HCT116 (cell line): ENCODE data around the gene NHLRC1. TPM values are rescaled to one million over a fixed set of nuclear protein-coding genes. Genes with fewer than 3 reads are reported as not detected.

Experiments
- ATAC-seq: fragments of 200-7000 bp; cut with Tn5 transposase; 2 replicates; pipeline ENCODE4 v1.9.1; 2020; ENCODE audit warnings: mild to moderate bottlenecking, moderate library complexity
- BruUV-seq: library from RNA; stranded (reverse); fragments of 400-500 nt; replicated peaks from 2 replicates; lab custom pipeline; 2021; lab: Mats Ljungman, UMichigan
- CTCF ChIA-PET: fragments of 300-600 bp; sonication (Branson Sonifier 250); formaldehyde crosslinking; loops from one replicate; lab custom pipeline; 2021; ENCODE audit warnings: antibody characterized with exemption; lab: Charles Lee
- POLR2A ChIA-PET: fragments of 300-600, 350-600 bp; sonication (Branson Sonifier 250); formaldehyde crosslinking; loops from one replicate; lab custom pipeline; 2021; ENCODE audit warnings: antibody characterized with exemption; lab: Charles Lee
- RAD21 ChIA-PET, 2 experiments: fragments of 300-600 bp; sonication (Branson Sonifier 250); formaldehyde crosslinking; loops; one replicate each; lab custom pipeline; 2023; ENCODE audit warnings: low total read pairs in 2 of 2; ENCODE audit not compliant: uncharacterized antibody in 2 of 2, unreplicated experiment in 2 of 2, low non-redundant PET in 1 of 2; lab: Charles Lee
- DNase-seq: peaks from one replicate; pipeline ENCODE4 v3.0.0-alpha.2; 2010; ENCODE audit warnings: low read depth, low spot score
- H2AFZ ChIP-seq: fragments of 200-600 bp; shearing (Covaris generic), sonication (generic); 2 replicates; pipeline ENCODE4 v1.6.1; 2017; ENCODE audit warnings: low read depth, mixed run types, mixed read lengths, antibody characterized with exemption, low read length; ENCODE audit not compliant: poor library complexity, severe bottlenecking
- H3K27ac ChIP-seq: 2 replicates; pipeline ENCODE4 v1.5.1; 2012; ENCODE audit warnings: low read depth, low read length
- H3K27me3 ChIP-seq: fragments of 200-600 bp; sonication (generic); 2 replicates; pipeline ENCODE4 v1.6.1; 2016; ENCODE audit warnings: mixed run types, low read length, mixed read lengths; ENCODE audit not compliant: insufficient read depth
- H3K36me3 ChIP-seq, 2 experiments: fragments of 200-500 bp in 1 of 2; fragments of 200-600 bp in 1 of 2; sonication (Bioruptor generic) in 1 of 2; sonication (generic) in 1 of 2; 2 replicates each; pipeline versions ENCODE4 v1.5.1 to v1.6.1; 2014 to 2016; ENCODE audit warnings: low read length in 2 of 2, inconsistent platforms in 1 of 2, mixed read lengths in 1 of 2, mixed run types in 1 of 2; ENCODE audit not compliant: insufficient read depth in 2 of 2, control insufficient read depth in 1 of 2
- H3K4me1 ChIP-seq, 2 experiments: fragments of 200-600 bp in 1 of 2; sonication (generic) in 1 of 2; 2 replicates each; pipeline versions ENCODE4 v1.5.1 to v1.6.1; 2012 to 2017; ENCODE audit warnings: low read length in 2 of 2, inconsistent platforms in 1 of 2, mild to moderate bottlenecking in 1 of 2, mixed read lengths in 1 of 2, mixed run types in 1 of 2, moderate library complexity in 1 of 2; ENCODE audit not compliant: insufficient read depth in 2 of 2, control insufficient read depth in 1 of 2
- H3K4me2 ChIP-seq: fragments of 200-600 bp; sonication (generic); 2 replicates; pipeline ENCODE4 v1.6.1; 2017; ENCODE audit warnings: mixed run types, low read length, mixed read lengths
- H3K4me3 ChIP-seq, 2 experiments: fragments of 200-600 bp in 1 of 2; sonication (generic) in 1 of 2; replicated peaks in 1 of 2; 2 replicates each; pipeline ENCODE4 v1.5.1; 2011 to 2016; ENCODE audit warnings: low read length in 2 of 2, control low read depth in 1 of 2, low read depth in 1 of 2, mild to moderate bottlenecking in 1 of 2, mixed read lengths in 1 of 2, mixed run types in 1 of 2
- H3K79me2 ChIP-seq: fragments of 200-600 bp; sonication (generic); 2 replicates; pipeline ENCODE4 v1.6.1; 2017; ENCODE audit warnings: mild to moderate bottlenecking, mixed run types, low read length, moderate library complexity, mixed read lengths; ENCODE audit not compliant: insufficient read depth
- H3K9ac ChIP-seq: fragments of 200-600 bp; sonication (generic); 2 replicates; pipeline ENCODE4 v1.6.1; 2016; ENCODE audit warnings: low read length, mixed read lengths
- H3K9me2 ChIP-seq: fragments of 200-600 bp; sonication (generic), shearing (Covaris generic); 2 replicates; pipeline ENCODE4 v1.6.1; 2017; ENCODE audit warnings: mixed run types, mild to moderate bottlenecking, moderate library complexity; ENCODE audit not compliant: insufficient read depth
- H3K9me3 ChIP-seq, 2 experiments: fragments of 200-500 bp in 1 of 2; fragments of 200-600 bp in 1 of 2; sonication (Bioruptor generic) in 1 of 2; sonication (generic) in 1 of 2; 2 replicates each; pipeline ENCODE4 v1.6.1; 2014 to 2017; ENCODE audit warnings: low read length in 2 of 2, mixed read lengths in 2 of 2, inconsistent platforms in 1 of 2, low read depth in 1 of 2, mild to moderate bottlenecking in 1 of 2, mixed run types in 1 of 2, moderate library complexity in 1 of 2; ENCODE audit not compliant: control insufficient read depth in 1 of 2, insufficient read depth in 1 of 2
- H4K20me1 ChIP-seq: fragments of 200-600 bp; sonication (generic), shearing (Covaris generic); 2 replicates; pipeline ENCODE4 v1.6.1; 2017; ENCODE audit warnings: mixed run types, mild to moderate bottlenecking, moderate library complexity; ENCODE audit not compliant: insufficient read depth
- CEBPB ChIP-seq: IDR thresholded peaks from 2 replicates; pipeline ENCODE4 v1.6.1; 2012; ENCODE audit warnings: low read depth
- ELF1 ChIP-seq: IDR thresholded peaks from 2 replicates; pipeline ENCODE4 v1.6.1; 2012; ENCODE audit warnings: low read depth, borderline replicate concordance
- EZH2phosphoT487 ChIP-seq: fragments of 200-600 bp; IDR thresholded peaks from 2 replicates; pipeline ENCODE4 v1.6.1; 2018; ENCODE audit warnings: antibody characterized with exemption, borderline replicate concordance
- JUND ChIP-seq: IDR thresholded peaks from 2 replicates; pipeline ENCODE4 v1.6.1; 2012
- POLR2A ChIP-seq: IDR thresholded peaks from 2 replicates; pipeline ENCODE4 v1.7.0; 2011; ENCODE audit warnings: borderline replicate concordance; ENCODE audit not compliant: insufficient read depth, insufficient read length; ENCODE audit errors: extremely low read depth
- SRF ChIP-seq: IDR thresholded peaks from 2 replicates; pipeline ENCODE4 v1.6.1; 2012; ENCODE audit warnings: low read depth
- TCF7L2 ChIP-seq: IDR thresholded peaks from 2 replicates; pipeline ENCODE4 v1.7.0; 2011; ENCODE audit warnings: borderline replicate concordance, inconsistent platforms; ENCODE audit not compliant: insufficient read depth, insufficient read length; ENCODE audit errors: extremely low read depth
- ZFX ChIP-seq: fragments of 450-650 bp; IDR thresholded peaks from 2 replicates; pipeline ENCODE4 v1.6.1; 2017
- ZNF274 ChIP-seq: fragments of 200-500 bp; sonication (Bioruptor generic); IDR thresholded peaks from 2 replicates; pipeline ENCODE4 v1.6.1; 2014; ENCODE audit warnings: mild to moderate bottlenecking, low read depth, low read length, inconsistent platforms
- intact Hi-C: fragments of 100-400 bp; cut with micrococcal nuclease; formaldehyde crosslinking; loops from 2 replicates; pipeline ENCODE4 v1.10.0; 2022
- total RNA-seq: library from RNA; stranded (reverse); gene quantifications from one replicate; pipeline ENCODE4 v1.2.1, GENCODE V29; 2021; ENCODE audit not compliant: unreplicated experiment
- TF ChIP-seq, protein P1 (sequence below), 3 experiments: fragments of 200-600 bp in 1 of 3; sonication (generic) in 1 of 3; IDR thresholded peaks in 2 of 3; conservative IDR thresholded peaks in 1 of 3; 2 replicates each; pipeline ENCODE4 v1.5.1; 2012 to 2017; ENCODE audit warnings: low read depth in 2 of 3, low read length in 2 of 3, antibody characterized with exemption in 1 of 3, borderline replicate concordance in 1 of 3, control low read depth in 1 of 3, mild to moderate bottlenecking in 1 of 3, mixed read lengths in 1 of 3, mixed run types in 1 of 3, moderate library complexity in 1 of 3; ENCODE audit not compliant: insufficient read depth in 1 of 3
- TF ChIP-seq, protein P2 (sequence below): IDR thresholded peaks from 2 replicates; pipeline ENCODE4 v1.6.1; 2012
- TF ChIP-seq, protein P3 (sequence below): IDR thresholded peaks from 2 replicates; pipeline ENCODE4 v1.6.1; 2012

NHLRC1 gene
- total RNA-seq, 1 experiment from 2014 or later, result not detected

DNA sequence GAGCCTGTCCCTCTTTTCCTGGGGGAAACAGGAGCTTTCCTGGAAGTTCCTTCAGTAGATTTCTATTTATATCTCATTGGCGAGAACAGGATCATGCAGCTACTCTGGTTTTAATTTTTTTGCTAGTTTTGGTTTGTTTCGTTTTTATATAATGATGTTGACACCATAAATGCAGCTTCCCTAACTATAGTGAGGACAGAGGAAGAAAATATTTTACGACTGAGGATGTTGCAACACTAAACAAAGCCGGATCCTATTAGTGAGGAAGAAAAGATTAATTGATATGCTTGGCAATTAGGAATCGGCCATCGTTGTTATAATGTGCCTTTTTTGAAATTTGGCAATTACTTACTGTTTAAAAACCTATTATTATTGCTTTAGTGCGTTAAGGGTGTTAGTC, 49.4 kb upstream of the NHLRC1 start:
- Histone ChIP-seq H4K20me1 (no peaks in the 10 kb centered on the region), H3K9me2 (no peaks in the 10 kb centered on the region), H3K27ac (no peak overlapping the region), H3K9ac (no peak overlapping the region), H3K4me1 (no peaks in the 10 kb centered on the region), H3K4me3 (no peak overlapping the region), H3K27me3 (no peaks in the 10 kb centered on the region), H3K79me2 (no peaks in the 10 kb centered on the region), H2AFZ (no peak overlapping the region), H3K36me3 (peaks cover 0 to 13% of the 10 kb centered on the region in 2 experiments; a peak in 2 of 4 replicates), H3K4me2 (no peak overlapping the region), H3K9me3 (no peaks in the 10 kb centered on the region; a peak in 1 of 4 replicates)
- CTCF ChIA-PET, result no interaction called here
- no peak for TF ChIP-seq JUND
- no peak for TF ChIP-seq EZH2phosphoT487
- no peak for TF ChIP-seq POLR2A
- no peak for TF ChIP-seq ELF1
- no peak for TF ChIP-seq CEBPB
- TF ChIP-seq ZFX, result no peak
- TF ChIP-seq, protein P1, sequence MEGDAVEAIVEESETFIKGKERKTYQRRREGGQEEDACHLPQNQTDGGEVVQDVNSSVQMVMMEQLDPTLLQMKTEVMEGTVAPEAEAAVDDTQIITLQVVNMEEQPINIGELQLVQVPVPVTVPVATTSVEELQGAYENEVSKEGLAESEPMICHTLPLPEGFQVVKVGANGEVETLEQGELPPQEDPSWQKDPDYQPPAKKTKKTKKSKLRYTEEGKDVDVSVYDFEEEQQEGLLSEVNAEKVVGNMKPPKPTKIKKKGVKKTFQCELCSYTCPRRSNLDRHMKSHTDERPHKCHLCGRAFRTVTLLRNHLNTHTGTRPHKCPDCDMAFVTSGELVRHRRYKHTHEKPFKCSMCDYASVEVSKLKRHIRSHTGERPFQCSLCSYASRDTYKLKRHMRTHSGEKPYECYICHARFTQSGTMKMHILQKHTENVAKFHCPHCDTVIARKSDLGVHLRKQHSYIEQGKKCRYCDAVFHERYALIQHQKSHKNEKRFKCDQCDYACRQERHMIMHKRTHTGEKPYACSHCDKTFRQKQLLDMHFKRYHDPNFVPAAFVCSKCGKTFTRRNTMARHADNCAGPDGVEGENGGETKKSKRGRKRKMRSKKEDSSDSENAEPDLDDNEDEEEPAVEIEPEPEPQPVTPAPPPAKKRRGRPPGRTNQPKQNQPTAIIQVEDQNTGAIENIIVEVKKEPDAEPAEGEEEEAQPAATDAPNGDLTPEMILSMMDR (IDR thresholded peaks at IDR 0.05 in 2 of 3, conservative IDR thresholded peaks at IDR 0.05 in 1 of 3; ENCODE audit: borderline replicate concordance in 1 of 3, insufficient read depth in 1 of 3, low read depth in 2 of 3, low read length in 2 of 3), result no peak
- TF ChIP-seq, protein P2, sequence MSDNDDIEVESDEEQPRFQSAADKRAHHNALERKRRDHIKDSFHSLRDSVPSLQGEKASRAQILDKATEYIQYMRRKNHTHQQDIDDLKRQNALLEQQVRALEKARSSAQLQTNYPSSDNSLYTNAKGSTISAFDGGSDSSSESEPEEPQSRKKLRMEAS, result no peak
- TF ChIP-seq ZNF274, result no peak
- TF ChIP-seq SRF, result no peak
- no peak for TF ChIP-seq TCF7L2
- TF ChIP-seq, protein P3, sequence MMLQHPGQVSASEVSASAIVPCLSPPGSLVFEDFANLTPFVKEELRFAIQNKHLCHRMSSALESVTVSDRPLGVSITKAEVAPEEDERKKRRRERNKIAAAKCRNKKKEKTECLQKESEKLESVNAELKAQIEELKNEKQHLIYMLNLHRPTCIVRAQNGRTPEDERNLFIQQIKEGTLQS, result no peak
- no peak for ATAC-seq
- DNase-seq, result no peak
- intact Hi-C loops, result no loop called here
- RAD21 ChIA-PET, result interaction anchor here in 1 of 2 experiments (0.6 kb wide), 1 partner anchor 49 kb away, joined by 3 read pairs; no protein-coding TSS in a partner anchor
- BruUV-seq, result no TSS peak
- POLR2A ChIA-PET, result no interaction called here
